ENCODE measurements around the gene ITPR2. TPM values are rescaled to one million over a fixed set of nuclear protein-coding genes. Genes with fewer than 3 reads are reported as not detected.
"Not testable (repeated sequence)": the region's sequence is repeated elsewhere in the genome, so short reads cannot be mapped to it uniquely, and the experiment has no call there.

The ITPR2 gene
- total RNA-seq, 2 donors from 2014 or later: 44.3 to 55.5 TPM

GRCh38 chr12:26786491-26786864, 46.5 kb downstream of the ITPR2 start:
- Mint-ChIP-seq H3K4me3 (no peak overlapping the region), H3K27ac (no peak overlapping the region), H3K27me3 (ENCODE audit: low read depth) (no peaks in the 10 kb centered on the region), H3K36me3 (ENCODE audit: insufficient read depth in 2 of 2) (peaks cover 3 to 25% of the 10 kb centered on the region in 2 donors), H3K4me1 (ENCODE audit: low read depth) (peaks cover 37% of the 10 kb centered on the region), H3K9me3 (peaks cover 0 to 3% of the 10 kb centered on the region in 2 donors)
- DNase-seq: no peak
- no peak for ATAC-seq (replicated peaks in 1 of 2)

- DNase-seq; ATAC-seq (replicated peaks in 1 of 2); H3K4me3 Mint-ChIP-seq; H3K9me3 Mint-ChIP-seq; H3K27ac Mint-ChIP-seq; H3K27me3 Mint-ChIP-seq (ENCODE audit: low read depth): not testable (repeated sequence)
- peaks cover 24% of the 10 kb centered on the region for H3K4me1 Mint-ChIP-seq (ENCODE audit: low read depth)
- peaks cover 8 to 37% of the 10 kb centered on the region in 2 donors for H3K36me3 Mint-ChIP-seq (ENCODE audit: insufficient read depth in 2 of 2)
These were observed 49.1 kb downstream of the ITPR2 start for GRCh38 chr12:26783816-26784379.

- peaks cover 5 to 7% of the 10 kb centered on the region in 2 donors for H3K9me3 Mint-ChIP-seq
- no peak overlapping the region for H3K4me3 Mint-ChIP-seq
- DNase-seq (no peak), ATAC-seq (replicated peaks in 1 of 2) (no peak)
- peaks cover 16% of the 10 kb centered on the region for H3K4me1 Mint-ChIP-seq (ENCODE audit: low read depth)
- H3K36me3 Mint-ChIP-seq (ENCODE audit: insufficient read depth in 2 of 2): peaks cover 7 to 33% of the 10 kb centered on the region in 2 donors
- H3K27me3 Mint-ChIP-seq (ENCODE audit: low read depth): no peaks in the 10 kb centered on the region
- no peak overlapping the region for H3K27ac Mint-ChIP-seq
These were observed 49.9 kb downstream of the ITPR2 start for GRCh38 chr12:26783131-26783526.

- ATAC-seq (replicated peaks in 1 of 2) (no peak), DNase-seq (no peak)
- Mint-ChIP-seq H3K27me3 (ENCODE audit: low read depth) (no peaks in the 10 kb centered on the region), H3K4me1 (ENCODE audit: low read depth) (peaks cover 10% of the 10 kb centered on the region), H3K9me3 (peaks cover 7% of the 10 kb centered on the region in 2 donors), H3K4me3 (no peak overlapping the region), H3K36me3 (ENCODE audit: insufficient read depth in 2 of 2) (peaks cover 7 to 32% of the 10 kb centered on the region in 2 donors), H3K27ac (no peak overlapping the region)
These were observed 50.4 kb downstream of the ITPR2 start for GRCh38 chr12:26782372-26783130.

GRCh38 chr12:26780656-26781055, 52.3 kb downstream of the ITPR2 start:
- not testable (repeated sequence) for H3K27ac Mint-ChIP-seq; ATAC-seq (replicated peaks in 1 of 2); DNase-seq; H3K4me3 Mint-ChIP-seq; H3K4me1 Mint-ChIP-seq (ENCODE audit: low read depth); H3K27me3 Mint-ChIP-seq (ENCODE audit: low read depth)
- Mint-ChIP-seq H3K36me3 (ENCODE audit: insufficient read depth in 2 of 2) (peaks cover 14 to 37% of the 10 kb centered on the region in 2 donors), H3K9me3 (peaks cover 7 to 17% of the 10 kb centered on the region in 2 donors)

GRCh38 chr12:26778173-26778775, 54.7 kb downstream of the ITPR2 start:
- Mint-ChIP-seq H3K36me3 (ENCODE audit: insufficient read depth in 2 of 2) (peaks cover 14 to 48% of the 10 kb centered on the region in 2 donors), H3K9me3 (peaks cover 7 to 13% of the 10 kb centered on the region in 2 donors)
- H3K27ac Mint-ChIP-seq; H3K4me3 Mint-ChIP-seq; ATAC-seq (replicated peaks in 1 of 2); DNase-seq; H3K4me1 Mint-ChIP-seq (ENCODE audit: low read depth); H3K27me3 Mint-ChIP-seq (ENCODE audit: low read depth): not testable (repeated sequence)

GRCh38 chr12:26777236-26777635, 55.8 kb downstream of the ITPR2 start:
- ATAC-seq (replicated peaks in 1 of 2): no peak
- Mint-ChIP-seq H3K4me3 (no peak overlapping the region), H3K36me3 (ENCODE audit: insufficient read depth in 2 of 2) (peaks cover 14 to 47% of the 10 kb centered on the region in 2 donors), H3K9me3 (peaks cover 7 to 13% of the 10 kb centered on the region in 2 donors), H3K27me3 (ENCODE audit: low read depth) (no peaks in the 10 kb centered on the region), H3K4me1 (ENCODE audit: low read depth) (no peaks in the 10 kb centered on the region), H3K27ac (no peak overlapping the region)
- no peak for DNase-seq

GRCh38 chr12:26775991-26776390, 57.0 kb downstream of the ITPR2 start:
- H3K27ac Mint-ChIP-seq; H3K4me3 Mint-ChIP-seq; H3K4me1 Mint-ChIP-seq (ENCODE audit: low read depth); H3K27me3 Mint-ChIP-seq (ENCODE audit: low read depth); ATAC-seq (replicated peaks in 1 of 2); DNase-seq: not testable (repeated sequence)
- Mint-ChIP-seq H3K9me3 (peaks cover 7 to 13% of the 10 kb centered on the region in 2 donors), H3K36me3 (ENCODE audit: insufficient read depth in 2 of 2) (peaks cover 14 to 40% of the 10 kb centered on the region in 2 donors)

- Mint-ChIP-seq H3K4me3 (no peak overlapping the region), H3K27ac (no peak overlapping the region), H3K36me3 (ENCODE audit: insufficient read depth in 2 of 2) (peaks cover 10 to 39% of the 10 kb centered on the region in 2 donors), H3K27me3 (ENCODE audit: low read depth) (no peaks in the 10 kb centered on the region), H3K4me1 (ENCODE audit: low read depth) (peaks cover 15% of the 10 kb centered on the region), H3K9me3 (peaks cover 2 to 13% of the 10 kb centered on the region in 2 donors)
- no peak for DNase-seq
- ATAC-seq (replicated peaks in 1 of 2): no peak
These were observed 59.5 kb downstream of the ITPR2 start for GRCh38 chr12:26773313-26774104.

GRCh38 chr12:26771861-26772260, 61.1 kb downstream of the ITPR2 start:
- no peak for DNase-seq
- no peak overlapping the region for H3K4me3 Mint-ChIP-seq
- H3K4me1 Mint-ChIP-seq (ENCODE audit: low read depth): peaks cover 15% of the 10 kb centered on the region
- ATAC-seq (replicated peaks in 1 of 2): no peak
- peaks cover 9 to 36% of the 10 kb centered on the region in 2 donors for H3K36me3 Mint-ChIP-seq (ENCODE audit: insufficient read depth in 2 of 2)
- peaks cover 0 to 6% of the 10 kb centered on the region in 2 donors for H3K9me3 Mint-ChIP-seq
- H3K27ac Mint-ChIP-seq: no peak overlapping the region
- no peaks in the 10 kb centered on the region for H3K27me3 Mint-ChIP-seq (ENCODE audit: low read depth)

GRCh38 chr12:26770239-26771070, 62.5 kb downstream of the ITPR2 start:
- ATAC-seq (replicated peaks in 1 of 2) (no peak), DNase-seq (no peak)
- Mint-ChIP-seq H3K27ac (no peak overlapping the region), H3K36me3 (ENCODE audit: insufficient read depth in 2 of 2) (peaks cover 7 to 34% of the 10 kb centered on the region in 2 donors), H3K4me3 (no peak overlapping the region), H3K9me3 (peaks cover 0 to 2% of the 10 kb centered on the region in 2 donors), H3K27me3 (ENCODE audit: low read depth) (no peaks in the 10 kb centered on the region), H3K4me1 (ENCODE audit: low read depth) (peaks cover 15% of the 10 kb centered on the region)

GRCh38 chr12:26769611-26770010, 63.4 kb downstream of the ITPR2 start:
- no peak overlapping the region for H3K27ac Mint-ChIP-seq
- H3K9me3 Mint-ChIP-seq: peaks cover 0 to 2% of the 10 kb centered on the region in 2 donors
- peaks cover 15% of the 10 kb centered on the region for H3K4me1 Mint-ChIP-seq (ENCODE audit: low read depth)
- no peak overlapping the region for H3K4me3 Mint-ChIP-seq
- no peak for ATAC-seq (replicated peaks in 1 of 2)
- DNase-seq: no peak
- no peaks in the 10 kb centered on the region for H3K27me3 Mint-ChIP-seq (ENCODE audit: low read depth)
- H3K36me3 Mint-ChIP-seq (ENCODE audit: insufficient read depth in 2 of 2): peaks cover 7 to 27% of the 10 kb centered on the region in 2 donors
